ENCODE results near the gene NOXA1. TPM values are rescaled to one million over a fixed set of nuclear protein-coding genes. Genes with fewer than 3 reads are reported as not detected.

Gene NOXA1
- total RNA-seq, 1 donor from 2014 or later: 3.3 TPM

DNA sequence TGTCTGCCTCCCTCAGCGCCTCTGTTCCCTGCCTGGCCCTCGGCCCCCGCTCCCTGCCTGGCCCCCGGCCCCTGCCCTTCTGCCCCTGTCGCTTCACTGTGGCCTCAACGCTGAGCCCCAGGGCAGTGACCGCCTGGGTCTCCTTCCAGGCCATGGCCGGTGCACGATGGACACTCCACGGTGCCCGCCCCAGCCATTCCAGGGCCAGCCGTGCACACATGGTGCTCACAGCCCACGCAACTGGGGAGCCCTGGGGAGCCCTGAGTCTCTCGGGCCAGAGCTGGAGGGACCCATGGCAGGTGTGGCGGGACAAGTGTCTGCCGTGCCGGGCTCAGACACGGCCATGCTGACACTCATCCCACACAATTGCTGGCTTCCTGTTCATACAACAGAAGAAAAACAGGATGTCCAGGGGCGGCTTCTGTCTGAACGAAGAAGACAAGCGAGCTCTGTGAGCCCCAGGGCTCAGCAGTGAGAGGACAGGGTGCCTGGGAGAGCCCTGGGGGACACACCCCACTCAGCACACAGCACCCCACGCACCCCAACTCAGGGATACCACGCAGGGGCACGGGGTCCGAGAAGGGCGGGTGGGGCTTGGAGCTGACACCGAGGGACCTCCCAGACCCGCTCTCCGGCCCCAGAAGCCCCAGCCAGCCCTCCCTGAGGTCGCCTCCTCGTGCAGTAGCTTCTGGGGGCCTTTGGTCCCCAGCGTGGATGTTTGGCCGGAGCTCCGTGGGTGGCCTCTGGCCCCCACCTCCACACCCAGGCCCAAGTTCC, 35.9 kb upstream of the NOXA1 start:
- no peak for DNase-seq (ENCODE audit: low spot score)
- intact Hi-C loops (cut with DNase I): no loop called here

DNA sequence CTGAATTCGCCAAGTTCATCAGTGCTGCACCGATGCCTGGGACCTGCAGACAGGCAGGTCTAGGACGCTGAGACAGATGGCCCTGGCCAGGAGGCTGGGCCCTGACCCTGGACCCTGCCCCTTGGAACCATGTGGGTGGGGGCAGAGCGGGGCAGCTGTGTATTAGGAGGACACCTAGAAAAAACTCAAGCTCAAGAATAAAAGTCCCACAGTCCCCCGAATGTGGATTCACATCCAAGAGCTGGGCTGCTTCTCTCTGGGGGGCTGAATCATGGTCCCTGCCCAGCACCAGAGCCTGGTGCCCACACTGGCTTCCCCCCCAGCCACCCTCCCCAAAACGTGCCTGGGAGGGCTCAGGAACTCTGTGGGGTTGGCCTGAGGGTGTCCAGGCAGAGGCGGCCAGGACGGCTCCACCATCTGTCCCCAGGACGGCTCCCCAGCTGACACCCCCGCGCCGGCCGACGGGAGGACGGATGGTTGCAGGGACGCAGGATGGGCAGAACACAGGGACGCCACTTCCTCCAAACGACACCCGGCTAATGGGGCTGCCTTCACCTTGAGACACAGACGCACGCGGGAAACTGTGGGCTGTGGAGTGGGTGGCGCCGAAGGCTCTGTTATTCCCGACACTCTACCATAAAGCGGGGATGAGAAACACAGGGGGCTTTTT, 35.2 kb upstream of the NOXA1 start:
- intact Hi-C loops (cut with DNase I): no loop called here
- DNase-seq (ENCODE audit: low spot score): no peak

DNA sequence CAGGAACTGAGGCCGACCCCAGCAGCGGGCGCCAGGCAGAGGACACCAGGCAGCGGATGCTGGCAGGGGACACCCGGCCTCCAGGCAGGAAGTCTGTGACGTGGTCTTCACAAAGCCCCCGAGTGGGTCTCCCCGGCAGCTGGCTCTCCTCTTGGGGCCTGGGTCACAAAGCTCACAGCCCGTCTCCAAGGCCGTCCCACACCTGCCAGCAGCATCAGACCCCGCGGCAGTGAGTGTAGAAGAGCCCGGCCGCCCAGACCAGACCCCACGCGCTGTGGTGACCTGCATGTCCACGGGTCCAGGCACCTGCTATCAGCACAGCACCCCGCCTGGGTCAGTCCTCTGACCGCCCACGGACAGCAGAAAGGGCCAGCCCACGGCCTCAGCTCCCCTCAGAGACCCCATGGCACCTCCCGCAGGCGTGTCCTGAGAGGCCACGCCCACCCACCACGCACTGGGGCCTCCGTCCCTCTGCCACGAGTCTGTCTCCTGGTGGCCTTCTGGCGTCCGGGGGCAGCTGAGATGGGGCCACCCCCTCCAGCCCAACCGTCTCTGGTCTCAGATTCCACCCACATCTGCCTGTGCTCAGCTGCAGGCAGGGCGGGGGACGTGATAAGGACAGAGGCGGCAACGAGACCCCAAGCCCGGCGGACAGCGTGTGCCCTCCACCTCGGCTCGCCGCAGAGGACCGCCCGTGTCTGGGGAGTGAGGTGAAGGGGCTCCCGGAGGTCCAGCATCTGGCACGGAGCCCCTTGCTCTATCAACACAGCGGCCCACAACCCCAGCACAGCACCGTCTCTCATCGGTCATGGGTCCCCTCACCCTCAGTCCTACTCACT, 34.4 kb upstream of the NOXA1 start:
- no peak for DNase-seq (ENCODE audit: low spot score)
- intact Hi-C loops (cut with DNase I): no loop called here

DNA sequence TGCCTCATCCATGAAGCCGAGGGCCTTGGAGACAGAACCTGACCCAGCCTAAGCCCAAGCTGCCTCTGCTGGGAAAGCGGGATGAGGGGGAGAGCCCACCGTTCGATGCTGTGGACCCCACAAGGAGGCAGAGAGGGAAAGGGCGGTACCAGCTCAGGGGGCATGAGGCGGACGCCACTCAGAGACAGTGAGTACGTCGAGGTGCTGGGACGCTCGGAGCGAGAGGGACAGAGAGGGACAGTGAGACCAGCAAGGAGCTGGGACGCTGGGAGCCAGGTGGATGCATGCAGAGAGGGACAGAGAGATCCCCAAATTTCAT, 33.8 kb upstream of the NOXA1 start:
- intact Hi-C loops (cut with DNase I): no loop called here
- DNase-seq (ENCODE audit: low spot score): no peak

DNA sequence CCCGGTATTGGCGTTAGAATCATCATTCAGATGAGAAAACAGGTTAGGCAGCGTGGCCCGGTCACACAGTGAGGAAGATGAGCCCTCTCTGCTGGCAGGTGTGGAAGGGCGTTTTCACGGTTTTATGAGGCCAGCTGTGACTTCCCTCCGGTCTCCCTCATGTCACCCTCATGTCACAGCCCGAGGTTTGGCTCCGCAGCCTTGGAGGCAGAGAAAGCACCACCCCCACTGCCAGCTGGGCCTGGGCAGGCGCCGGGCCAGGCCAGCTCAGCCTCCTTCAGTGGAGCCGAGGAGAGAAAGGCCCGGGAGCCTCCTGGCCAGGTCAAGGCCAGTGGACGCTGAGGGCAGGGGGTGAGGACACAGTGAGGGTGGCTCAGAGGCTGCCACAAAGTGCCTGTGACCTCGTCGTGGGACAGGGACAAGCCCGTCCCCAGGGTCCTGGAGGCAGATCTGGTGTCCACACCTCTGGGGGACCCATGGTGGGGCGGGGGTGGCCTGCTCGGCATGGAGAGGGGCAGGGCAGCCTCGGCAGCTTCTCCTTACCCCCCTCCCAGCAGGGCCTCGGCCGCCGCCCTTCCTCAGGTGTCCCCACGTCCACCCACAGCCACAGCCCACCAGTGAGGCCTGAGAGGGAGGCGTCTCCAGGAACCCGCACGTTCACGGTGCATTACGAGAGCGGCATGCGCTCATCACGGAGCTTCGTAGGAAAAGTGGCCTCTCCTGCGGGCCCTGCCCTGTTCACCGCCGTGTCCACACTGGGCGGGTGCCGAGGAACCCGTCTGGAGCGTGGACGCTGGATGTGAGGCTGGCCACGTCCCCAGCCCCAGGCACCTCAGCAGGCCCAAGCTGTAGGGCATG, 32.4 kb upstream of the NOXA1 start:
- DNase-seq (ENCODE audit: low spot score): no peak
- intact Hi-C loops (cut with DNase I): no loop called here

DNA sequence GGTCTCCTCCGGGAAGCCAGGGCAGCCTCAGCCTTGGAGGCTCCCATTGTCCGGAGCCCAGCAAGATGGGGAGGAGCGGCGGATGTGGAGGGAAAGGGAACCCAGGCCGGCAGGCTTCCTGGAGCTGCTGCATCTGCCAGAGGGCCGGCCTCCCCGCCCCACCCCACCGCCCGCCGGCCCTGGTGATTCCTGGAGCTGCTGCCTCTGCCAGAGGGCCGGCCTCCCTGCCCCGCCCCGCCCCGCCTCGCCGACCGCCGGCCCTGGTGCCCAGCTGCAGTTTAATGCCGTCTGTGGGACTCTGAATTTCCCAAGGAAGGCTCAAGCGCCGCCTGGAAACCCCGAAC, 31.8 kb upstream of the NOXA1 start:
- no peak for DNase-seq (ENCODE audit: low spot score)
- intact Hi-C loops (cut with DNase I): no loop called here

DNA sequence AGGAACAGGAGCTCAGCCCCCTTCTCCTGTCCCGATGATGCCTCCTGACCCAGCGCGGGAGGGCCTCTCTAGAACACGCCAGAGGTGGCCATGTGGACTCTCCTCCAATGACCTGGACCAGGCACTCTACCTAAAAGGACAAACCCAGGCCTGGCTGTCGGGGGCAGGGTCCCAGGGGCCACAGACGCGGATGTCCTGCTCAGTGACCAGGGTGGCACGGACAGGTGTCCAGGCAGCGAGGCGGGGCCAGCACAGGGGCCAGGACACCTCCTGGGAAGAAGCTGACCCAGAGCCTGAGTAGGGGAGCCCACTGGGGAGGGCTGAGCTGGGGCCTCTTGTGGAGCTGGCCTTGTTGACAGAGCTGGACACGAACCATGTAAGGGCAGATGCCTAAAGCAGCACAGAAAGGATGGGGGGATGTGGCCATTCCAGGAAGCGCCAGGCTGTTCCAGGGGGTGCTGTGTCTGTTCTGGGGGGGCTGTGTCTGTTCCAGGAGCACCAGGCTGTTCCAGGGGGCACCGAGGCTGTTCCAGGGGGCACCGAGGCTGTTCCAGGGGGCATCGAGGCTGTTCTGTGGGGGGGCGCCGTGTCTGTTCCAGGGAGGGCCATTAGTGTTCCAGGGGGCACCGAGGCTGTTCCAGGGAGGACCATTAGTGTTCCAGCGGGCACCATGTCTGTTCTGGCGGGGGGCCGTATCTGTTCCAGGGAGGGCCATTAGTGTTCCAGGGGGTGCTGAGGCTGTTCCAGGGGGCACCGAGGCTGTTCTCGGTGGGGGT, 30.8 kb upstream of the NOXA1 start:
- intact Hi-C loops (cut with DNase I): no loop called here
- no peak for DNase-seq (ENCODE audit: low spot score)

DNA sequence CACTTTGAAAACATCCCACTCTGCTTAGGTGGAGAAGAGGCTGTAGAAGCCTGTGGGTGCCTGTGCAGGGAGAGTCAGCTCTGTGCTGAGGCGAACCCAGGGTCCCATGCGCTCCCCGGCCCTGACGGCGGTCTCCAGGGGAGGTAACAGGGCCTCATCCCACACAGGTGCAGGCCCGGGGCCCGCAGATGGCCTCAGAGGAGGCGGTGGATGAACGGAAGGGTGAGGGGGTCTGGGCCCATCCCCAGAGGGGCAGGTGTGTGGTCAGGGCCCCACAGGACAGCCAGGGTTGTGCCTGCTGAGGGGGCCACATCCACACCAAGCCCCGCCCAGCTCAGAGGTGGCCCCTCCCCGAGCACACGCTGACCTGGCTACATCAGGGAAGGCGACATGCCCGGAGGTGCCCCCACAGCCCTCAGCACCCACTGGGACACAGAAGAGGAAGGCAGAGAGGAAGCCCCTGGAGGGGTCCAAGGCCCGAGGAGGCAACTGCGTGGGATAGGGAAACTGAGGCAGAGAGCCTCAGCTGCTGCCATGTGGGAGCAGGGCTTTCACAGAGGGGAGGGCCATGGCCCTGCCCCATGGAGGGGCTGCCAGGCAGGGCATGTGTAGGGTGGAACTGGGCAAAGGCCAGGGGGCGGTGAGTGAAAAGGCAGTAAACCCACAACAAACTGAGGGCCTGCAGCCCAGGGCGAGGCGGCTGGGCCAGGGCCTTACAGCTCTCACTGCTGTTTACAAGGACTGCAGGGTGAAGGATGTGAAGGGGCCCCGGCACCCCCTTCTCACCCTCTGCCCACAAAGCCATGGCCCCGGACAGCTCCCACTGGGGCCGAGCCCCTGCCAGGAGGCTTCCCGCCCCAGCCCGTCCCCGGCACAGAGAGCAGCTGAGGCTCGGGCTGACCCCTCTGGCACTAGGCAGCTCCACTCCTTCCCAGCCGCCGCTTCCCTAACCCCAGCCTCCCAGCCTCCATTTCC, 29.7 kb upstream of the NOXA1 start:
- intact Hi-C loops (cut with DNase I): no loop called here
- no peak for DNase-seq (ENCODE audit: low spot score)

DNA sequence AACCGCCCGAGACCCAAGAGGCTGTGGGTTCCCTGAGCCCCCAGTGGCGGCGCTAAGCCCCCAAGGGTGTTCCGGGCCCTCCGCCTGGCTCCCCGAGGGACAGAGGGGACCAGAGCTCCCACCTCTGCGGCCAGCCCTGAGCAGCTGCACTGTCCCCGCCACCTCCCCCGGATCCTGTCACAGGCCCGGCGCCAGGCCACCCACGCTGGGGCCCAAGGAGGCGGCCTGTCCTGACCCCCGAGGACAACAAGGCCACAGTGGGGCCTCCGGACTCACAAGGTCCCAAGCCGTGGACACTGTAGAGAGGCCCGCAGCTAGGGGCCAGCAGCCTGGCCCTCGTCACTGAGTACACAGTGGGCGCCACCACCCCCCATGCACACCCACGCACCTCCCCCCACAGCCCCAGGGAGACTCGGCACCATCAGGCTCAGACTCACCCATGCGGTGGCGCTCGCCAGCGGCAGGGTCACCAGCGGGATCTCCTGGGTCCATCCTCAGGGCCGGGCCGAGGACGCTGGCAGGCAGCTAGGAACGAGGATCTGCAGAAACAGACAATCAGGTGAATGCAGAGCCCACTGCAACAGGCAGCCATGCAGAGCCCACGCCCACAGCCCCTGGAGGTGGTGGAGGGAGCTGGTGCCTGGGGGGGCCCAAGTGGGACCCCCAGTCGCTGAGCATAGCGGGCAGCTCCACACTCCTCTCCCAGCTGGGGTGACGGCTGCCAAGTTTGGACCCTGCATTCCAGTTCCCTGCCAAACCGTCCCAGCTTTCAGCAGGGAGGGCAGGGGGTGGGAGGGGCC, 28.1 kb upstream of the NOXA1 start:
- intact Hi-C loops (cut with DNase I): no loop called here
- DNase-seq (ENCODE audit: low spot score): no peak

DNA sequence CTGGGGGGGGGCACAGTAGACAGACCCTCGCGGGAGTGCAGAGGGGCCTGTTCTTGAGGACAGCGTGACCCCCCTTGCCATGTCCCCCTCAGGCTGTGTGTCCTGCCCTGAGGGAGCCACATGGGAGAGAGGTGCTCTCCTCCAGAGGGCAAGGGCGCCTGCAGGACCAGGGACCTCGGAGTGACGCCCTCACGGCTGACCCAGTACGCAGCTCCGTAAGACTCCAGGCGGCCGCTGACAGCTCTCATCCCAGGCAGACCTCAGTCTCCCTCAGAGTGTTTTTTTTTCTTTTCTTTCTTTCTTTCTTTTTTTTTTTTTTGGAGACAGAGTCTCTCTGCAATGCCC, 27.6 kb upstream of the NOXA1 start:
- intact Hi-C loops (cut with DNase I): no loop called here
- no peak for DNase-seq (ENCODE audit: low spot score)

DNA sequence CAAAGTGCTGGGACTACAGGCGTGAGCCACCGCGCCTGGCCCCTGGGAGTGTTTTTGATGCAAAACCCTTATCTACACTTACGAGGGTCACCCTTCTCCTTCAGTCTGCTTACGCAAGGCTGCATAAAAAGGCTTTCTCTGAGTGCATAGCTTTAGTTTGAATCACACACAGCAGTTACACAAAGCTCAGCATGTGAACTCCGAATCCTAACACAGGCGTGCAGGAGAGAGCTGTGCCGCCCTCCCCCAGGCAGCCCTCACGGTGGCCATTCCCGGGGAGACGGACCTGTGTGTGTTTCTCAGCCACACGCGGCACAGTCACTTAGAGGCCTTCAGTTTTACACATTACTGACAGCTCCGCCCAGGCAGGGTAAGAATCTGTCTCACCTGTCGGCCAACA, 27.0 kb upstream of the NOXA1 start:
- intact Hi-C loops (cut with DNase I): no loop called here
- no peak for DNase-seq (ENCODE audit: low spot score)

DNA sequence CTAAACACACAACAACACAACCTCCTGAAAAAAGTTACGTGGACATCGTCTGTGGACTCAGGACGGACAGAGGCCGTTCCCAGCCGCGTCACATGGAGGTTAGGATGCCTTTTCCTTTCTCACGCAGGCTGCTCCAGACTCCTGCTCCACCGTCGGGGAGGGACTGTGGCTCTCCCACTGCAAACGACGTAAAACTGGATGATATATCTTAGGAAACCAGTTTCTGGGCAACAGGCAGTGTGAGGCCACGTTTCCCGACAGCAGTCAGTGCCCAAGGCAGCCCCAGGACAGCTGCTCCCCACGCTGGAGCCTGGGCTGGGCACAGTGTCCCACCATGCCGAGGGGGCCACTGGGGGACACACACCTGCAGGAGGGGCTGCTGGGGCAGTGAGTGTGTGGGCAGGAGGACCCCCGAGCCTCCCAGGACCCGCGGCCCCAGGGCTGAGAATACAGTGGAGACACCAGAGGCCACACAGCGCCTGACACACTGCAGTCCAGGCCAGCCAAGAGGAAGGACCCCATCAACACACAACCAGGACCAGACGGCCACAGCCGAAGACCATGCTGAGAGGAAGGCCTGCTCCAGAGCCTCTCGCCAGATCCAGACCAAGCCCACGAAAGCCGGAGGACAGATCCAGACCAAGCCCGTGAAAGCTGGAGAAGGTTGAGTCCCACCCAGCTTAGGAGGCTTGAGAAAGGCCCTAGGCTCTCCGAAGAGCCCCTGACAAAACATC, 26.4 kb upstream of the NOXA1 start:
- intact Hi-C loops (cut with DNase I): no loop called here
- DNase-seq (ENCODE audit: low spot score): no peak

DNA sequence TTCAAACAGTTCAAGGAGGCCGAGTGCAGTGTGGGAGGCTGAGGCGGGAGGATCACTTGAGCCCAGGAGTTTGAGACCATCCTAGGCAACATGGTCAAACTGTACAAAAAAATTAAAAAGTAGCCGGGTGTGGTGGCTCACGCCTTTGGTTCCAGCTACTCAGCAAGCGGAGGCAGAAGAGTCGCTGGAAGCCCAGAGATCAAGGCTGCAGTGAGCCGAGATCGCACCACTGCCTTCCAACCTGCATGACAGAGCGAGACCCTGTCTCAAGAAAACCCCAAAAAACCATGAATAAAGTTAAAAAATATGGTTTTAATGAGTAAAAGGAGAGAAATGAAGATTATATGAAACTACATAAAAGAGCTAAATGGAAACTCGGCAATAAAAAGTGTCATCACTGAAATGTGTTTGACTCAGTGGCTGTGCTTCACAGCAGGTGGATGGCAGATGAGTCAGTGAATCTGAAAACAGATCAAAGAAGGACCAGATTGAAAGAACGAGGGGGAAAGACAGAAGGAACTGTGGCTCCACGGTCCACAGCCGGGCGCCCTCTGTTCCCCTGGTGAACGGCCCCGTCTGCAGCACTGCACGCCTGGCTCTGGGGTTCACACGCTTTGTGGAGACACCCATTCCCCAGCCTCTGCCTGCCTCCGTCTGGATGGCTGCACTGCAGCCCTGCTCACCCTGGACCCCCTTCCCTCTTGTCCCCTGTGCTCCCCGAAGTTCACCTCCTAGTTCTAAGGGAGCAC, 25.3 kb upstream of the NOXA1 start:
- intact Hi-C loops (cut with DNase I): no loop called here
- no peak for DNase-seq (ENCODE audit: low spot score)

DNA sequence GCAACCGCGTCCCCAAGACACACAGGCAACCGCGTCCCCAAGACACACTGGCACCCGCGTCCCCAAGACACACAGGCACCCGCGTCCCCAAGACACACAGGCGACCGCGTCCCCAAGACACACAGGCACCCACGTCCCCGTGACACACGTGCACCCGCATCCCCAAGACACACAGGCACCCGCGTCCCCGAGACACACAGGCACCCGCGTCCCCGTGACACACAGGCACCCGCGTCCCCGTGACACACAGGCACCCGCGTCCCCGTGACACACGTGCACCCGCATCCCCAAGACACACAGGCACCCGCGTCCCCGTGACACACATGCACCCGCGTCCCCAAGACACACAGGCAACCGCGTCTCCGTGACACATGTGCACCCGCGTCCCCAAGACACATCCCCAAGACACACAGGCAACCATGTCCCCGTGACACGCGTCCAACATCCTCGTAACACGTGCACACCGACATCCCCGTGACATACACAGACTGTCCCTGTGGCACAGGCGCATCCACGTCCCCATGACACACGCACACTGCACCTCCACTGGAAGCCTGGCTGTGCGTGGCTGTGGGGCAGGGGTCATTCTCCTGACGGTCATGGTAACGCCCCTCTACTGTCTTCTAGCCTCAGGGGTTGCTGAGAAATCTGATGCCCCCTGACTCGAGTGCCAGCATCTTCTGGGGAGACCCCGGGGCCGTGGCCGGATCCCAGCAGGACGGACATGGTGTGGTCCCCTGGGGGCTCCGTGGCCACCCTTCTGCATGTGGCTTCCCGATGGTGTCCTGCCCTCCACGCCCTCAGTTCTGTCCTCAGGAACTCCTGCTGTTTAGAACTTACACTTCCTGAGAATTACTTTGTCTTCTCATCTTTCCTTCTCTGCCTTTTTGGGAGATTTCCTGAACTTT, 24.4 kb upstream of the NOXA1 start:
- intact Hi-C loops (cut with DNase I): no loop called here
- DNase-seq (ENCODE audit: low spot score): no peak

DNA sequence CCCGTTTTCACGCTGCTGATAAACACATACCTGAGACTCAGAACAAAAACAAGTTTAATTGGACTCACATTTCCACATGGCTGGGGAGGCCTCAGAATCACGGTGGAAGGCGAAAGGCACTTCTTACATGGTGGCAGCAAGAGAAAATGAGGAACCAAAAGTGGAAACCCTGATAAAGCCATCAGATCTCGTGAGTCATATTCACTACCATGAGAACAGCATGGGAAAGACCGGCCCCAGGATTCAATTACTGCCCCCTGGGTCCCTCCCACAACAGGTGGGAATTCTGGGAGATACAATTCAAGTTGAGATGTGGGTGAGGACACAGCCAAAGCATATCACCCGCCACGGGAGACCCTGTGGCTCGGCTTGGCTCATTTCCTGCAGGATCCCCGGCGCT, 20.4 kb upstream of the NOXA1 start:
- intact Hi-C loops (cut with DNase I): no loop called here
- DNase-seq (ENCODE audit: low spot score): no peak

Data from cardiac septum (tissue), 1 donor.